PC-9 (cell line): Measurements from ENCODE around the gene EPHA1. TPM values are rescaled to one million over a fixed set of nuclear protein-coding genes. Genes with fewer than 3 reads are reported as not detected.

Experiments
- BruUV-seq: library from RNA; stranded (reverse); fragments of 400-500 nt; replicated peaks from 2 replicates; lab custom pipeline; 2021; lab: Mats Ljungman, UMichigan
- CTCF ChIA-PET: fragments of 300-600 bp; sonication (Branson Sonifier 250); formaldehyde crosslinking; loops from one replicate; lab custom pipeline; 2022; ENCODE audit warnings: antibody characterized with exemption; lab: Charles Lee
- POLR2A ChIA-PET: fragments of 300-600 bp; sonication (Branson Sonifier 250); formaldehyde crosslinking; loops from one replicate; lab custom pipeline; 2022; ENCODE audit warnings: antibody characterized with exemption; ENCODE audit not compliant: unreplicated experiment; lab: Charles Lee
- DNase-seq, 2 experiments: peaks; one replicate each; pipeline versions ENCODE4 v3.0.0 to v3.0.0-alpha.2; 2015 to 2022; ENCODE audit warnings: mixed read lengths in 1 of 2
- H2AFZ ChIP-seq: fragments of 200-600 bp; sonication (generic); 2 replicates; pipeline ENCODE4 v1.8.1; 2017; ENCODE audit warnings: antibody characterized with exemption
- H3F3A ChIP-seq: fragments of 200-600 bp; sonication (generic); 2 replicates; pipeline ENCODE4 v1.8.1; 2017; ENCODE audit warnings: antibody characterized with exemption, mild to moderate bottlenecking, low read depth; ENCODE audit not compliant: insufficient read depth
- H3K27ac ChIP-seq: fragments of 200-600 bp; sonication (generic); 2 replicates; pipeline ENCODE4 v1.6.1; 2016; ENCODE audit warnings: mixed run types
- H3K27me3 ChIP-seq: fragments of 200-600 bp; sonication (generic); 2 replicates; pipeline ENCODE4 v1.6.1; 2016; ENCODE audit warnings: low read depth, mixed run types; ENCODE audit not compliant: insufficient read depth
- H3K36me3 ChIP-seq: fragments of 200-600 bp; sonication (generic); 2 replicates; pipeline ENCODE4 v1.6.1; 2016; ENCODE audit warnings: low read depth, mixed run types
- H3K4me1 ChIP-seq: fragments of 200-600 bp; sonication (generic); replicated peaks from 2 replicates; pipeline ENCODE4 v1.6.1; 2016; ENCODE audit warnings: mixed run types; ENCODE audit not compliant: insufficient read depth
- H3K4me2 ChIP-seq: fragments of 200-600 bp; sonication (generic); 2 replicates; pipeline ENCODE4 v1.6.1; 2017; ENCODE audit warnings: mixed run types
- H3K4me3 ChIP-seq: fragments of 200-600 bp; sonication (generic); 2 replicates; pipeline ENCODE4 v1.6.1; 2016; ENCODE audit warnings: mixed run types
- H3K79me2 ChIP-seq: fragments of 200-600 bp; sonication (generic); 2 replicates; pipeline ENCODE4 v1.6.1; 2017; ENCODE audit warnings: low read depth, mixed run types
- H3K9me2 ChIP-seq: fragments of 200-600 bp; sonication (generic); 2 replicates; pipeline ENCODE4 v1.8.1; 2017; ENCODE audit warnings: mild to moderate bottlenecking; ENCODE audit not compliant: insufficient read depth
- H3K9me3 ChIP-seq: fragments of 200-600 bp; sonication (generic); 2 replicates; pipeline ENCODE4 v1.8.1; 2016; ENCODE audit warnings: low read depth; ENCODE audit not compliant: insufficient read depth
- H4K20me1 ChIP-seq: fragments of 200-600 bp; sonication (generic); 2 replicates; pipeline ENCODE4 v1.8.1; 2017; ENCODE audit not compliant: insufficient read depth
- EZH2 ChIP-seq: fragments of 200-600 bp; sonication (generic); IDR thresholded peaks from 2 replicates; pipeline ENCODE4 v1.8.0; 2017; ENCODE audit warnings: antibody characterized with exemption, low read depth
- intact Hi-C: fragments of 100-400 bp; cut with micrococcal nuclease; formaldehyde crosslinking; loops from one replicate; pipeline ENCODE4 v1.10.0; 2022; ENCODE audit not compliant: unreplicated experiment
- microRNA-seq: library from miRNA; unstranded; fragments of <30 nt; microRNA quantifications from one replicate; pipeline ENCODE4 v1.2.0, GENCODE V29; 2021; ENCODE audit warnings: borderline number of aligned reads, borderline replicate concordance
- total RNA-seq: library from RNA; stranded (reverse); gene quantifications from 2 replicates; pipeline ENCODE4 v1.2.3, GENCODE V29; 2021
- TF ChIP-seq, protein P1 (sequence below): fragments of 200-600 bp; sonication (generic); conservative IDR thresholded peaks from 2 replicates; pipeline ENCODE4 v1.6.1; 2017; ENCODE audit warnings: mixed run types, antibody characterized with exemption, mild to moderate bottlenecking, moderate library complexity

The EPHA1 gene
- total RNA-seq, 1 experiment from 2014 or later, result 35.5 TPM

DNA sequence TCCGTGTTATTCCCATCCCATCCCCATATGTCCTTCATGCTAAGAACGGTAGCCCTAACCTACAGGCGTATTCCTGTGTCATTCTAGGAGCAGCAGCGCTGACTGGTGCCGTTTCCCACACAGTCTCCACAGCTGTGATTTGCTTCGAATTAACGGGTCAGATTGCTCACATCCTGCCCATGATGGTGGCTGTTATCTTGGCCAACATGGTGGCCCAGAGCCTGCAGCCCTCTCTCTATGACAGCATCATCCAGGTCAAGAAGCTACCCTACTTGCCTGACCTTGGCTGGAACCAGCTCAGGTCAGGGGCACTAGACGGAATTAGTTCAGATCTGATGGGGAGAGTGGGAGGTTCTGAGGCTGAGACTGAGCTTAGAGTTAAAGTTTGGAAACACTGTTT is 66.8 kb downstream of the EPHA1 start:
- CTCF ChIA-PET, result no interaction called here

More for the DNA sequence above, 66.8 kb downstream of the EPHA1 start:
- H4K20me1 ChIP-seq, result no peaks in the 10 kb centered on the region
- H3K27me3 ChIP-seq, result no peaks in the 10 kb centered on the region
- H3F3A ChIP-seq, result no peaks in the 10 kb centered on the region
- TF ChIP-seq, protein P1, sequence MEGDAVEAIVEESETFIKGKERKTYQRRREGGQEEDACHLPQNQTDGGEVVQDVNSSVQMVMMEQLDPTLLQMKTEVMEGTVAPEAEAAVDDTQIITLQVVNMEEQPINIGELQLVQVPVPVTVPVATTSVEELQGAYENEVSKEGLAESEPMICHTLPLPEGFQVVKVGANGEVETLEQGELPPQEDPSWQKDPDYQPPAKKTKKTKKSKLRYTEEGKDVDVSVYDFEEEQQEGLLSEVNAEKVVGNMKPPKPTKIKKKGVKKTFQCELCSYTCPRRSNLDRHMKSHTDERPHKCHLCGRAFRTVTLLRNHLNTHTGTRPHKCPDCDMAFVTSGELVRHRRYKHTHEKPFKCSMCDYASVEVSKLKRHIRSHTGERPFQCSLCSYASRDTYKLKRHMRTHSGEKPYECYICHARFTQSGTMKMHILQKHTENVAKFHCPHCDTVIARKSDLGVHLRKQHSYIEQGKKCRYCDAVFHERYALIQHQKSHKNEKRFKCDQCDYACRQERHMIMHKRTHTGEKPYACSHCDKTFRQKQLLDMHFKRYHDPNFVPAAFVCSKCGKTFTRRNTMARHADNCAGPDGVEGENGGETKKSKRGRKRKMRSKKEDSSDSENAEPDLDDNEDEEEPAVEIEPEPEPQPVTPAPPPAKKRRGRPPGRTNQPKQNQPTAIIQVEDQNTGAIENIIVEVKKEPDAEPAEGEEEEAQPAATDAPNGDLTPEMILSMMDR, result no peak
- no peak for TF ChIP-seq EZH2
- H3K79me2 ChIP-seq, result no peaks in the 10 kb centered on the region
- BruUV-seq, result no TSS peak
- POLR2A ChIA-PET, result interaction anchor here (0.5 kb wide), 1 partner anchor 32 kb away, joined by 7 read pairs; no protein-coding TSS in a partner anchor
- no peak overlapping the region for H3K4me2 ChIP-seq
- no peaks in the 10 kb centered on the region for H3K36me3 ChIP-seq
- H3K27ac ChIP-seq, result no peak overlapping the region
- no peak overlapping the region for H2AFZ ChIP-seq
- no peak for DNase-seq
- H3K9me3 ChIP-seq, result no peaks in the 10 kb centered on the region
- no peak overlapping the region for H3K4me3 ChIP-seq
- H3K4me1 ChIP-seq, result no peaks in the 10 kb centered on the region
- intact Hi-C loops, result no loop called here
- no peaks in the 10 kb centered on the region for H3K9me2 ChIP-seq

Small RNA genes within 50 kb of the gene (microRNA-seq; reads per million reads assigned to microRNA genes)
- 2.0 reads per million for gene MIR6892

Other genes with a start within 250 kb of the EPHA1 start
- not detected in 2 replicates for gene TAS2R39, start 225.4 kb downstream of the EPHA1 start, total RNA-seq
- gene TAS2R40, start 186.8 kb downstream of the EPHA1 start, total RNA-seq, result not detected in 2 replicates
- gene GSTK1, start 145.4 kb downstream of the EPHA1 start, total RNA-seq, result 239 and 244 TPM in 2 replicates
- gene TMEM139, start 123.9 kb downstream of the EPHA1 start, total RNA-seq, result 89.7 and 131 TPM in 2 replicates
- 52.7 and 67.2 TPM in 2 replicates for gene CASP2, start 120.5 kb downstream of the EPHA1 start, total RNA-seq
- 0.15 TPM in 1 of 2 replicates, not detected in the other for gene CLCN1, start 92.7 kb downstream of the EPHA1 start, total RNA-seq
- gene FAM131B, start 46.1 kb downstream of the EPHA1 start, total RNA-seq, result 0.65 and 0.80 TPM in 2 replicates
- 145 and 167 TPM in 2 replicates for gene ZYX, start 27.5 kb downstream of the EPHA1 start, total RNA-seq
- gene TAS2R60, start 34.6 kb upstream of the EPHA1 start, total RNA-seq, result not detected in 2 replicates
- gene TAS2R41, start 69.0 kb upstream of the EPHA1 start, total RNA-seq, result not detected in 2 replicates
- gene CTAGE15, start 162.9 kb upstream of the EPHA1 start, total RNA-seq, result 0.20 TPM in 1 of 2 replicates, not detected in the other
- 2.5 and 3.0 TPM in 2 replicates for gene TCAF2, start 212.1 kb upstream of the EPHA1 start, total RNA-seq